Kidney (tissue), 14 donors: ENCODE measurements around the gene KL. TPM values are rescaled to one million over a fixed set of nuclear protein-coding genes. Genes with fewer than 3 reads are reported as not detected.

Experiments
- DNase-seq, 5 donors: peaks; one replicate each; pipeline ENCODE4 v3.0.0-alpha.2; 2013 to 2020
- FAIRE-seq: peaks from 2 replicates; lab custom pipeline; 2012; peaks lifted over from hg19 to GRCh38; lab: Jason Lieb, UNC
- H3K27ac ChIP-seq, 2 donors: one replicate each; pipeline ENCODE4 v1.7.0; 2013; ENCODE audit warnings: low read depth in 2 of 2, low read length in 2 of 2, inconsistent platforms in 1 of 2
- H3K27me3 ChIP-seq: one replicate; pipeline ENCODE4 v1.7.1; 2013; ENCODE audit warnings: low read length, inconsistent platforms; ENCODE audit not compliant: control insufficient read depth, insufficient read depth
- H3K36me3 ChIP-seq, 3 donors: one replicate each; pipeline versions ENCODE4 v1.7.0 to v1.7.1; 2013; ENCODE audit warnings: low read length in 3 of 3, control low read depth in 1 of 3, inconsistent platforms in 1 of 3; ENCODE audit not compliant: insufficient read depth in 3 of 3, control insufficient read depth in 2 of 3
- H3K4me1 ChIP-seq, 3 donors: one replicate each; pipeline versions ENCODE4 v1.7.0 to v1.7.1; 2013; ENCODE audit warnings: low read length in 3 of 3, inconsistent platforms in 1 of 3, low read depth in 1 of 3; ENCODE audit not compliant: control insufficient read depth in 2 of 3, insufficient read depth in 2 of 3
- H3K4me3 ChIP-seq, 3 donors: one replicate each; pipeline versions ENCODE4 v1.7.0 to v1.8.1; 2013; ENCODE audit warnings: low read length in 3 of 3, control low read depth in 1 of 3, inconsistent platforms in 1 of 3
- H3K9ac ChIP-seq, 3 donors: one replicate each; pipeline versions ENCODE4 v1.7.0 to v1.7.1; 2013; ENCODE audit warnings: low read length in 3 of 3, control low read depth in 1 of 3, inconsistent platforms in 1 of 3
- H3K9me3 ChIP-seq, 3 donors: one replicate each; pipeline versions ENCODE4 v1.7.0 to v1.7.1; 2013; ENCODE audit warnings: low read length in 3 of 3, control low read depth in 1 of 3, inconsistent platforms in 1 of 3; ENCODE audit not compliant: control insufficient read depth in 2 of 3, insufficient read depth in 1 of 3
- intact Hi-C: fragments of 100-400 bp; cut with DNase I; formaldehyde crosslinking; loops from one replicate; pipeline ENCODE4 v1.11.1; 2022
- polyA plus RNA-seq: library from polyadenylated mRNA; stranded (reverse); fragments of 350-450 nt; fragmentation: Illumina TruSeq; extraction: RNeasy Lipid Tissue Mini Kit (QIAGEN cat#74804); gene quantifications from one replicate; pipeline ENCODE4 v1.2.3, GENCODE V29; 2014; ENCODE audit warnings: low read depth, low replicate concordance; ENCODE audit not compliant: insufficient read depth
- total RNA-seq: library from RNA; stranded (reverse); fragmentation: NEBNext Ultra II Directional; extraction: Animal tissue kit (Norgen Biotek cat#: 25700); gene quantifications from one replicate; pipeline ENCODE4 v1.2.1, GENCODE V29; 2021
- TF ChIP-seq, protein P1 (sequence below): IDR thresholded peaks from 3 replicates; pipeline ENCODE4 v1.5.1; 2012; ENCODE audit warnings: mild to moderate bottlenecking, moderate library complexity, borderline replicate concordance; ENCODE audit not compliant: insufficient read depth; ENCODE audit errors: extremely low read depth
- donor health status: control.
- donor health status: control.
- donor health status: control.
- donor health status: control.
- donor health status: control.
- donor health status: DM: yes; HTN: yes; CAD: no.
- donor health status: Normal renal cell carcinoma (clear cell type).

The KL gene
- total and polyA plus RNA-seq, 2 donors from 2014 or later: 12.5 to 47.4 TPM

DNA sequence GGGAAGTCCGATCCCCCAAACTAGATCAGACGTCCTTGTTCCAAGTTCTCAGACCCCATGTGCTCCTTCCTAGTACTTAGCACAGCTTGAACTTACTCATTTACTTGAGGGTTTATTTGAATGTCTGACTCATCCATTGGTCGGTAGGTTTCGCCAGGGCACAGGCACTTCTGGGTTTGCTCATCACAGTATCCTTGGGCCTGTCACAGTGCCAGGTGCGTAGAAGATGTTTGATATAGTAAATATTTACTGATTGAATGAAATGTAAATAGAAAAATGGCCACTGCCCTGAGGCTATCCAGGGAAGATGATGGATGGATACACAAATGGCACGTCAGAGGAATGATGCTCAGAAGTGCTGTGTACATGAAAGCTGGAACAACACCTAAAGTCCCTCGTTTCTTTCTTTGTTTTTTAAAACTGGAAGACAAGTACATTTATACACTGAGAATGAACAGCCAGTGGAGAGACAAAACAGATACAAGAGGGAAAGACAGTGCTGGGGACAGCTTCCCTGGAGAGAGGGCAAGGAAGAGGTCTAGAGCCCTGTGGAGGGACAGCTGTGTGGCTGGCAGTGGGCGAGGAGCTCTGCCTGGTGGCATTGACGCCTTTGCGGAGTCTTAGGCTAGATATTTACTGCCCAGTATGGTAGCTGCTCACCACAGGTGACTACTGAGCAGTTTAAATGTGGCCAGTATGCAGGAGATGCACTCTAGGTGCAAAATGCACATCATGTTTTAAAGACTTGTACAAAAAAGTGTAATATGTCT, 31.2 kb upstream of the KL start:
- Histone ChIP-seq H3K4me3 (no peak overlapping the region), H3K36me3 (no peaks in the 10 kb centered on the region), H3K4me1 (no peaks in the 10 kb centered on the region), H3K27ac (no peak overlapping the region), H3K9me3 (peaks cover 0 to 3% (median 0%) of the 10 kb centered on the region in 3 donors), H3K9ac (no peak overlapping the region), H3K27me3 (no peaks in the 10 kb centered on the region)
- no peak for DNase-seq
- TF ChIP-seq, protein P1, sequence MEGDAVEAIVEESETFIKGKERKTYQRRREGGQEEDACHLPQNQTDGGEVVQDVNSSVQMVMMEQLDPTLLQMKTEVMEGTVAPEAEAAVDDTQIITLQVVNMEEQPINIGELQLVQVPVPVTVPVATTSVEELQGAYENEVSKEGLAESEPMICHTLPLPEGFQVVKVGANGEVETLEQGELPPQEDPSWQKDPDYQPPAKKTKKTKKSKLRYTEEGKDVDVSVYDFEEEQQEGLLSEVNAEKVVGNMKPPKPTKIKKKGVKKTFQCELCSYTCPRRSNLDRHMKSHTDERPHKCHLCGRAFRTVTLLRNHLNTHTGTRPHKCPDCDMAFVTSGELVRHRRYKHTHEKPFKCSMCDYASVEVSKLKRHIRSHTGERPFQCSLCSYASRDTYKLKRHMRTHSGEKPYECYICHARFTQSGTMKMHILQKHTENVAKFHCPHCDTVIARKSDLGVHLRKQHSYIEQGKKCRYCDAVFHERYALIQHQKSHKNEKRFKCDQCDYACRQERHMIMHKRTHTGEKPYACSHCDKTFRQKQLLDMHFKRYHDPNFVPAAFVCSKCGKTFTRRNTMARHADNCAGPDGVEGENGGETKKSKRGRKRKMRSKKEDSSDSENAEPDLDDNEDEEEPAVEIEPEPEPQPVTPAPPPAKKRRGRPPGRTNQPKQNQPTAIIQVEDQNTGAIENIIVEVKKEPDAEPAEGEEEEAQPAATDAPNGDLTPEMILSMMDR: no peak
- intact Hi-C loops: no loop called here
- FAIRE-seq: no peak

- H3K4me3 ChIP-seq: no peak overlapping the region
- no peaks in the 10 kb centered on the region for H3K4me1 ChIP-seq
- intact Hi-C loops: no loop called here
- no peak overlapping the region for H3K9ac ChIP-seq
- DNase-seq (no peak), FAIRE-seq (no peak)
- H3K36me3 ChIP-seq: no peaks in the 10 kb centered on the region
- no peaks in the 10 kb centered on the region for H3K27me3 ChIP-seq
- H3K9me3 ChIP-seq: peaks cover 0 to 3% (median 0%) of the 10 kb centered on the region in 3 donors
- H3K27ac ChIP-seq: no peak overlapping the region
- TF ChIP-seq, protein P1: no peak
These were observed 29.7 kb upstream of the KL start for GRCh38 chr13:32986552-32986951.

GRCh38 chr13:32987462-32987861, 28.8 kb upstream of the KL start:
- TF ChIP-seq, protein P1: no peak
- no peak overlapping the region for H3K4me3 ChIP-seq
- H3K27ac ChIP-seq: no peak overlapping the region
- H3K4me1 ChIP-seq: no peaks in the 10 kb centered on the region
- DNase-seq: no peak
- H3K9ac ChIP-seq: no peak overlapping the region
- no peak for FAIRE-seq
- H3K36me3 ChIP-seq: no peaks in the 10 kb centered on the region
- H3K9me3 ChIP-seq: peaks cover 0 to 3% (median 0%) of the 10 kb centered on the region in 3 donors
- intact Hi-C loops: no loop called here
- no peaks in the 10 kb centered on the region for H3K27me3 ChIP-seq
